GM19455 (cell line): ENCODE measurements around the gene EID1.

Source experiments
- ATAC-seq: cut with Tn5 transposase; IDR thresholded peaks from one replicate; pipeline ENCODE4 v1.9.1; 2021; ENCODE audit not compliant: unreplicated experiment

The EID1 gene

DNA sequence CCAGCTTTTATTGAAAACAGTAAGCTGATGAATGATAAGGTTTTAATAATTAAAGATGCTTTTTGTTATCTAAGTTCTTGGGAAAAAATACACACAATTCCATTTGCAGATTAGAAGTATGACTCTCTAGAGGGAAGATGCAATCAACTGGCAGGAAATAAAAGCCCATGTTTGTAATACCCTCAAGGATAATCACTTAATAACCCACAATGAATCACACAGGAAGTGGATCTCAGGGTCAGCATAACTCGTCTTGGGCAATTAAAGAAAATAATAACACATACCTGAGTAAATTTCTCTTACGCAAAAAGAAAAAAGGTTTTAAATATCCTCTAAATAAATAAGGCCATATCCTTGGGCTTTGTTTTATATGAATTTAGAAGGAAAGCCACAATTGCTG lies 9.4 kb upstream of the EID1 start:
- ATAC-seq = no peak

DNA sequence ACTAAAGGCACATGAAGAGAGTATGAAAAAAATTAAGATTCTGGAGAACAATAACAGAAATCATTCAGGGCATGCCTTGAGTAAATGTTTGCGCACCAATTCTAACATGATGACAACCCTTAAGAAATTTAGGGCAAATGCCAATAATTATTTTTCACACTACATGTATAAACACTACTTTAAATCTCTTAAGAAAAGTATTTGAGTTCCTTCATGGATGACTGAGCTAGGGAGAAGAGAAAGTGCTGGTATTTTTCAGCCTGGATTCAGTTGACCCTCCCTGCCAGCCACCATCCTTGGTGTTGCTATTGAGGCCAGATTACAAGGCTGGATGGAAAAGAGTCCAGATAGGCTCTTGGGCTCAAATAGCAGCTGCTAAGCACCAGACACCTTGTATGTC lies 8.0 kb upstream of the EID1 start:
- no peak for ATAC-seq

DNA sequence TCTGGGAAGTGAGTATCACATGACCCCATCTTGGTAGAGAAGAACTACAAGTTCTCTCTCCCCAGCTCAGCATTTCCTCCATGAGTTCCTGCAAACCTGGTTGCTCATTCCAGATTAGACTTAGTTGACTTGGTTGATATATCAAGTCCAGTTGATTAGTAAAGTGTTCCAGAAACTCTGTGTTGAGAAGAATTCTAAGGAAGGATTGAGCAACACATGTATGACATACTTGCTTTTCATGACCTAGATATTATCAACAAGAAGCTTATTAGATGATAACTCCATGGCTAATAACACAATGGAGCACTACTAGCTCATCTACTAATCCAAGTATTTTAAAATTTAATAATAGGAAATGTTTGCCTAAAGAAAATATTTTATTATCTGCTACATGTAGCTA lies 6.4 kb upstream of the EID1 start:
- no peak for ATAC-seq

DNA sequence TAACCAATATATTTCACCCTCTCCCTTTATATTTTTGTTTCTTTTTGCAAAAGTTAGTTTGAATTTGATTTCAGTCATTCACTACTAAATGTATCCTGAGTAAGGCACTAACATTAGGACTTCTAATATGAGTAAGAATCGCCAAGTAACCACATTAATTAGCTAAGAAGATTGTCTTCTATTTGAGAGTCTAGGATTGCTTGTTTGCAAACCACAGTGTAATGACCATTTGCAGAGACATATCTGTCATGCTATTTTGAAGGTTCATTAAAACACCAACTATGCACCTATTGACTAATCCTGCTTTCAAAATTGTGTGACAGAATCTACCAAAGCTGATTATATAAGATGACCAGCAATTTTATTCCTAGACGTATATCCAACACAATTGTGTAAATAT lies 5.3 kb upstream of the EID1 start:
- no peak for ATAC-seq

DNA sequence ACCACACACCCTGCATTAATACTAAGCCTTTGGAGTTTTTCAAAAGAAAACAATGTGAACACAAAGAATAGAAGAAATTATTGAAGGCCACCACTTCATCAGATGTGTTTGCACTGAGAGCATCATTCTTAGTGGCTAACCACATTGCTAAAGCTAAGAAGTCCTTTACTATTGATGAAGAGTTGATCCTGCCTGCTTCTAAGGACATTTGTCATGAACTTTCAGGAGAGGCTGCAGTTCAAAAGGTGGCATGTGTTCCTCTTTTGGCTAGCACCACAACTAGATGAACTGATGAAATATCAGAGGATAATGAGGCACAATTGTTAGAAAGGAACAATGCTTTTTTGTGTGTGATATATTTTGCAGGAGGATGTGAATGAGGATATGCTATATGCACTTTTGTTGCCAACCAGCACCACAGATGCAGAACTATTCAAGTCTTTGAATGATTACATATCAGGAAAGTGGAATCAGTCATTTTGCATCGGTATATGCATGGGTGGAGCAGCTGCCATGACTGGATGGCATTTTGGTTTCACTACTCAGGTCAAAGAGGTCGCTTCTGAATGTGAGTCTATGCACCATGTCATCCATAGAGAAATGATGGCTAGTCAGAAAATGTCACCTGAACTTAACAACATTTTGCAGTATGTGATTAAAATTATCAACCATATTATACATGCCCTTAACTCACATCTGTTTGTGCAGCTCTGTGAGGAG lies 2.5 kb upstream of the EID1 start:
- ATAC-seq = no peak

DNA sequence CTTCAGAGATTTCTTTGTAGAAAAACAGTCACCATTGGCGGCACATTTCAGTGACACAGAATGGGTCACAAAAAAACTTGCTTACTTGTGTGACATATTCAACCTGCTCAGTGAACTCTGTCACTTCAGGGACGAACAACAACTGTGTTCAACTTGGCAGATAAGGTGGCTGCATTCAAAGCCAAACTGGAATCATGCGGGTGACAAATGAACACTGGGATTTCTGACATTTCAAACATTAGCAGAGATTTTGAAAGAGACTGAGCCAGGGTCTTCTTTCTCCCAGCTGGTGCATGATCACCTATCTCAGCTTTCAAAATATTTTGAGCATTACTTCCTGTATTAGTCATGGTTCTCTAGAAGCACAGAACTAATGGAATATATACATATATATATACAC lies 1.9 kb upstream of the EID1 start:
- ATAC-seq = no peak

DNA sequence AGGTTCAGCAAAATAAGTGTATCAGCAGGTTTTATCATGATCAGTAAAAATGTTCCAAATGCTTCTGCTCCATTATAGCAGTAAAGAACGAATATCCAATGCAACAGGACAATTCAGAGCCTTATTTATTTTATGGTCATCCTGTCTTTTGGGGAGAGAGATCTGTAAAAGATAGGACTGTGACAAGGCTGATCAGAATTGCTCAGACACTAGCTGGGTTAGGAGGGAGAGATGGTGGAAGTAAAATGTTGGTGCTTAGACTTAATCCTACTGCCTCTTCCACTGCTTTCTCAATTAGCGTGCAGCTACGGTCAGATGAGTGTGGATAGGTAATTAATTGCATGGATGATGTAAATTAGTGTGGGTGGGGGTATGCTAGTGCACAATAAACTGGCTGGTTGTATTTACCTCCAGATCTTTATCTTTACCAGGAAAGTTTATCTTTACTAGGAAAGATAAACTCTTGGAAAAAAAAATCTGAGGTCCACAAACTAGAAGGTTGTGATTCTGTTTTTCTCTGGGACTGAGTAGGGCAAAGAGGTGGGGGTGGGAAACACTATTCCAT lies 2.2 kb downstream of the EID1 start:
- no peak for ATAC-seq

DNA sequence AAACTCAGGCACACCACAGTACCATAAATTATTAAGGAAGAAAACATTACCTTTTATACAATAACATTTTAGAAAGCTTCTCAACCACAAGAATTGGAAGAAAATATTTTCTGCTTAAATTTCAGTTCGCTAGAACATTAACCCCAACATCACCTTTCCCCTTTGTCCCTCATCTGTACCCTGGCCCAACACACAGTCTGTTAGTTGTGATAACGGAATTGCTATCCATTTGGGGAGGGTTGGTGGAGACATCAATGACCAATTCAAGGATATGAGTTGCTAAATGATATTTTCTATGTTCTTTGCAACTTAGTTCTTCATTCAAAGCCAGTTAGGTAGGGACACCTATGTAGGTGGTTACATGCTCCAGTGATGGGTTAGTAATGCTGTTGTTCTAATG lies 5.8 kb downstream of the EID1 start:
- ATAC-seq = no peak

DNA sequence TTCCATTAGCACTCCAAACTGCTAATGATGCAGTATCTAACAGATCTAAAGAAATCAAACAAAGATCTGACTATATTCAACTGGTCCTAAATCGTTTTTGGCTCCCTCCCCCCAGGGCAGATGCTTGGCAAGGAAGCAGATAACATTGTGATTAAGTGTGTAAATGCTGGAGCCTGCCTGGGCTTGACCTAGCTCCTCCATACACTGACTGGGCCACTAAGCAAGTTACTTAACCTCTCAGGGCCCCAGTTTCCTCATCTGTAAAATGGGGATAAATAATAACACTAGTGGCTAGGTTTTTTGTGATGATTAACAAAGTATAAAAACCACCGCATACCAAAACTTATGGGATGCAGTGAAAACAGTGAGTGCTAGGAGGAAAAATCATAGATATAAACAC lies 9.2 kb downstream of the EID1 start:
- no peak for ATAC-seq

DNA sequence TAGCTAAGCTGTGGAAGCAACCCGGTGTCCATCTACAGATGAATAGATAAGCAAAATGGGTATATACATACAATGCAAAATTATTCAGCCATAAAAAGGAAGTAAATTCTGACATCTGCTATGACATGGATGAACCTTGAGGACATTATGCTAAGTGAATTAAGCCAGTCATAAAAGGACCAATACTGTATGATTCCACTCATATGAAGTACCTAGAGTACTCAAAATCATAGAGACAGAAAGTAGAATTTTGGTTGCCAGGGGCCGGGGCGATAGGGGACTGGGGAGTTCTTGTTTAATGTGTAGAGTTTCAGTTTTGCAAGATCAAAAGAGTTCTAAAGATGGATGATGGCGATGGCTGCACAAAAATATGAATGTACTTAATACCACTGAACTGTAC lies 10.3 kb downstream of the EID1 start:
- no peak for ATAC-seq

DNA sequence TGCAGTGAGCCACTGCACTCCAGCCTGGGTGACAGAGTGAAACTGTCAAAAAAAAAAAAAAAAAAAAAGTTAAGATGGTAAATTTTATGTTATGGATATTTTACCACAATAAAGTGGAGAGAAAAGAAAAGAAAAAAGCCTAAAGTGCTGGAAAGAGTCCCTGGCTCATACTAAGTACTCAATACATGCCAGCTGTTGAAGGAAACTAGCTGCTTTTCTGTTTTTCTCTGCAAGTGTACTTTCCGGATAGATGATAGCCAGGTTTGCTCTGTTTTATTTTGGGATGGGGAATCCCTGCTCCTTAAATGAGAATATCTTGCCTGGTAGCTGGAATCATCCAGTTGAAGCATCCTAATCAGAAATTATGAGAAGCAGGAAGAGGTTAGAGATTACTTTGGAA lies 10.9 kb downstream of the EID1 start:
- ATAC-seq = no peak

DNA sequence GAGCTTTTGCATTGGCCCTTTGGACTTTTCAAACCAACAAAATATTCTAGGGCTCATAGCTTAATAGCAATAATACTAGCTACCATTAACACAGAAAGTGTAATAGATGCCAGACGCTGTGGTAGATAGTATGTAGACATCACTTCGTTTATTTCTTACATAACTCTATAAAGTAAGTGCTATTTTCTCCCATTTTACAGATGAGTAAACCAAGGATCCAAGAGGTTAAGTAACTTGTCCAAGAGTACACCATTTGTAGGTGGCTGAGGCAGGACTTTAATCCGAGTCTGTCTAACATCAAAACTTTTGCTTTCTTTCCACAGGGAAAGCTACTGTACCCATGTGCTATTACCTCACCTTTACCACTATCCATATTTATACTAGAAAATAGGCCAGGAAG lies 12.0 kb downstream of the EID1 start:
- ATAC-seq = no peak

DNA sequence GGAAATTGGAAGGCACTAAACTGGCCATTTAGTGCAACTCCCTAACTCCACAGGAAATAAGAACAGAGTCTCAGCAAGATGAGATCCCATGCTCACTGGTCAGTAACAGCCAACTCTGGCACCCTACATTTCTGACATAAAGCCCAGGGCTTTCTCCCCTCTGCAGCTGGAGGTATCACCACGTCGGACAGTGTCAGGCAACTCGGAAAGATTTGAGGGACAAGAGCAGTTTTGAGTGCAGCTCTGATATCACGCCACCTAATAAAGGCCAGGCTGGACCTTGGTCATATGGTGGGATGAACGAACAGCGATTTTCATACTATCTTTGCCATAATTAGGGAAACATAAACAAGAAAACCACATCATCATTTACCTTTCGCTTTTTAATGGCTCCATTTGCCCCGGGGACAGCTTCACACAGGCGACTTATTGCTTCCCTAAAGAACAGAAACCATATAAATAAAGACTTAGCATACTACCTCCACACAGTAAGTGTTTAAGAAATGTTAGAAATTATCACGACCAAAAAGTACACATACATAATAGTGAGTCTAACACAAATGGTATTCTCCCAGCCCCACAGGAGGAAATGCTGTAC lies 12.5 kb downstream of the EID1 start:
- no peak for ATAC-seq

DNA sequence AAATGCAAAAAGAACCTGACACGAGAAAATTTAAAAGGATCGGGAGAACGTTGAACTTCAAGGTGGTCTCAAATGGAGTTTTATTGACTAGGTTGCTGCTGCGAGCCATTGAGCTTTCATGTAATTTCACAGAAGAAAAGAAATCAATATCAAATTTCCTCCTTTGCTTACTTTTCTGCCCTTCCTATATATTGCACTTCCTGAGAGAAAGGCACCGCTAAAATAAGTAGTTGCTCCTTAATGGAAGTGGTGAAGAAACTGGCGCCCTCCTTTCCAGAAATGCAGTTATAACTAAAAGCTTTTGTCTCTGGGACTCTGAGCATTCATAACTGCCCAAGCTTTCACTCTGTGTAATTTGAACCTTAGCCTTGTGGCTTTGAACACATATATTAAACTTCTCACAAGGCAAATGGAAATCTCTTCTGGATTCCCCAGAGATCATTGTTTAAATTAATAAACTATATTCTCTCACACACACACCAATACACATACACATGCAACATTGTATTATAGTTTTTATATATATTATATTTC lies 13.4 kb downstream of the EID1 start:
- ATAC-seq = no peak

DNA sequence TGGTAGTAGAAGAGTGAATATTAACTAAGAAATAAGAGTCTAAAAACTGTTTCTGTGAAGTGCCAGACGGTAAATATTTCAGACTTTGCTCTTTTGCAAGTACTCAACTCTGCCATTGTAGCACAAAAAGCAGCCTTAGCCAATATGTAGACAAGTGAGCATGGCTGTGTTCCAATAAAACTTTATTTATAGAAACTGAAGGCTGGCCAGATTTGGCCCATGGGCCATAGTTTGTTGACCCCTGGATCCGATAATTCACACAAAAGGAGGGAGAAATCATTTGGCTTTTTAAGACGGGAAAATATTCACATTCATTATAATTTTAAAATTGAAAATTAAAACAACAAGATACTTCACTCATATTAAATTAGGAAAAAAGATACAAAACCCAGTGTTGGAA lies 15.4 kb downstream of the EID1 start:
- no peak for ATAC-seq

DNA sequence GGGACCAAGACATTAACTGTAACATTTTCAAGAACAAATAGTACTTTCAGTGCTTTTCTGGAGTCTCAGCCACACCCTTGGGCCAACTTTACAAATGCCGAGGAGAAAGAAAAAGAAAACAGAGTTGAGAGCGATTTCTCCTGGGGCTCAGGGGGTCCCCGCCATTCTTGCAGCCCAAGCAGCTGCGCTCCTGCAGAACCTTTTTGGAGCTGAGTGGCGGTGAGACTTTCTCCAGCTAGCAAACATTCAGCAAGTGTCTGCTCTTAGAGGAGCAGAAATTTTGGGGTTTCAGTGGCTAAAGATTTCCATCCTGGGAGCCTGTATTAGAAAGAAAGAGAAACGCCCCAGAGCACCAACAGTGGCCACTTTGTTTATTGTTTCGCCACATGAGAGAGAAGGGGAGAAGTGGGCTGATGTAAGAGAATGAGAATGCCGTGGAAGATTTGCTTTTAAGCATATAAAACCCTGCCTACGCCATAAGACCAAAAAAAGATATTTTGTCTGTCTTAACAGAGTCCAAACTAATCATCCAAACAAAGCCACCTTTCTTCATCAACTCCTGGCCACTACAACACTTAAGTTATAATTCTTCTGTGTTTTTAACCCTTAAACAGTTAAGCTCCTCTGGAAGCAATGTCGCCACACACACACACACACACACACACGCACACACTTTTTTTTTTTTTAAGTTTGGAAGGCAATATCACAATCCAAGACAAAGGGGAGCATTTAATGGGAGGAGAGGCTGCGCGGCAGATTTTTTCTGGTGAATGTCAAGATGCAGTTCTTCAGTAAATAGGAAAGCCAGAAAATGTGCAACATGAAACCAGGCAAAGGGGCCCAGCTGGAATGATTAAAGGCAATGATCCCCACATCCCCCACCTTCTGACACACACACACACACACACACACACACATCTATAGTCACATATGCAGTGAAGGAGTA lies 19.2 kb downstream of the EID1 start:
- ATAC-seq = no peak

DNA sequence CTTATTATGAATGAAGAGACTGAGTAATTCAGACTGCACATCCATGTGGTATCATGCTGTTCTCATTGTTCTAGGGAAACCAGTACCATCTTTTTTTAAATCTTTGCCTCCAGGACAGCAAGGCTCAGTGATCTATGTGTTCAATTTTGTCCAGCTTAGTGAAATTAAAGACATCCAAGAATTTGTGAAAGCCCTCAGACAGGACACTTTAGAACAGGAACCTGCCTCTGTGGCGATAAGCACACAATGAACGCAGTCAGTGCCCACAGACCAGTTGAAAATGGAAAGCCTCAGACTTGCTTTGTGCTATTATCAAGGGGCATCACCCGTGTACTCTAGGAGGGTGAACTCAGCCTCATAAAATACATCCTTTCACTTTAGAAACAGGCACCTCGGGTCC lies 20.1 kb downstream of the EID1 start:
- ATAC-seq = no peak

DNA sequence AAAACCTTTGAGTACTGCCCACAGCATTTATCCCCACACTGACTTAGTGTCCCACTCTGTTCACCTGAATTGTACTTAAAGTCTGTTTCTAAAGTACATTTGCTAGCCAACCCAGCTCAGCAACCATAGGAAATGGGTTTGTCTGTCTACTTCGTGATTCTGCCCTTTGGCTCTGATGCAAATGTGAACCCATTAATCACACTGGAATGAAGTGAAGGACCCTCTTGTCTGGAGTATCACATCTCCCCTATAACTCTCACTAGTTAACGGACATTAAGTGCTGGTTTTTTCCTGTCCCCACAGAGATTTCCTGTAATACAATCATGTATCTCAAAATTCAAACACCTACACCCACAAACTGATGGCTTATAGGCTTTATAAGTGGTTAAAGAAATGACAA lies 20.5 kb downstream of the EID1 start:
- no peak for ATAC-seq

DNA sequence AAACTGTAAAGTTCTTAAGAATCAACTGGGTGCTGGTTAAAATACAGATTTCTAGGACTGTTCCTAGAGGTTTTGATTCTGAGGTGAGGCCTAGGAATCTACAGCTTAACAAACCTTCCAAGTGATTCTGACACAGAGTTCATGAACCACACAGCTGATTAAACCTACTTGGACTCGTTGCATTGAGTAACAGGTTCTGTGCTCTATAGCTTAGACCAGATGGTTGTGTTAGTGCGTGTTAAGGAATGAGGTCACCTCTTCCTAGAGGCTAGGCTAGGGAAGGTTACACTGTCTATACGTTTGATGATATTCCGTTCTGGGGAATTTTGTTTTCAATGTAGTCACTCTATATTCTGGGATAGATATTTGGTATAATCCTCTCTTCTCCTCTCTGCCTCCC lies 21.9 kb downstream of the EID1 start:
- no peak for ATAC-seq

DNA sequence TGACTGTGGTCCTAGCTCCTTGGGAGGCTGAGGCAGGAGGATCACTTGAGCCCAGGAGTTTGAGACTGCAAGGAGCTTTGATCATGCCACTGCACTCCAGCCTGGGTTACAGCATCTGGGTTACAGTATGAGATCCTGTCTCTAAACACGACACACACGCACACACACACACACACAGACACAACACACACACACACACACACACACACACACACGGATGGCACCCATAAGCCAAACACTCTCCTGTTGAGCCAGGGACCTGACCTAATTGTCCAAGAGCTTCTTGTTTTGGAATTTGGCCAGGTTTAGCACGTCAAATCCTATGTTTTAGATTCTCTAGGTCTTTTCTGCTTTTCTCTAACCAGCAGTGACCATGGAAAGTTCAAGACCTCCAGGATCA lies 26.8 kb downstream of the EID1 start:
- ATAC-seq = no peak

DNA sequence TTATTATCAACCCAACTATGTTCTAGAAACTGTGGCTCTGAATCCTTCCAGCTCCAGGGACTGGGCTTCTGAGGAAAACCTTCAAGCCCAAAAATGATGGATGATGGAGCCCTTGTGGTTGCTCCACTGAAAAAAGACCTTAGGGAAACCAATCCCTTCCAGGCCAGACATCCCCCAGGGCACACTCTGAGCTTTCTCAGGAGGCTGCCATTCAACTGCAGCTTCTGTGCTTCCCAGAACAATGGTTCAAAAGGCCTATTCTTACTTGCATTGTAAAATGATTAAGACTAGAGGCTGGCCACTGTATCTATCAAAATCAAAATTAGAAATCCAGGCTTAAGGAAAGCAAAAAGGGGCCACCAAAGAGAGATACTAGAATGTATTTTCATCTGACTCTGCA lies 27.3 kb downstream of the EID1 start:
- ATAC-seq = no peak

DNA sequence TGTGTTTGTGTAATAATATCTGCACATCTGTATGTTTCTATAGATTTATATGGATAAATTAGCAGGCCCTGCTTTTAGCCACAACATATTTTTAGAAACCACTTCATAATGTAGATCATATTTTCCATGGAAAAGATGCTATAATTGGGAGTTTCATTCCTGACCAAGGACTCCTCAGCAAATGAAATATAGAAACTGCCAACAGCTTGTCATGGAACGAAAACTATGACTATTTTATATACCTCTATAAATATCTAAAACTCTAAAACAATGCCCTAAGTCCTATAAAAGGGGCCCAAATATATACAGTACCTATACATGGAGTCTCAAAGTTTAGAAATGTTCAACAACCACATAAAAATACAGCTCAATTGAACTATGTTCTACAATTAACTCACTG lies 27.9 kb downstream of the EID1 start:
- no peak for ATAC-seq
